Liver (tissue), 3 donors: ENCODE results near the gene MRPL32.

Experiments used
- ATF3 ChIP-seq: IDR thresholded peaks from 2 replicates; pipeline ENCODE4 v1.6.1; 2016; ENCODE audit warnings: antibody characterized with exemption
- CTCF ChIP-seq: fragments of 150-350 bp; IDR thresholded peaks from 2 replicates; pipeline ENCODE4 v1.5.1; 2017; ENCODE audit warnings: improper control_type of control experiment, low read depth, low read length; ENCODE audit not compliant: missing input control
- EGR1 ChIP-seq, 2 donors: IDR thresholded peaks; 2 replicates each; pipeline ENCODE4 v1.6.1; 2016 to 2018; ENCODE audit warnings: antibody characterized with exemption in 2 of 2, low read depth in 2 of 2
- JUND ChIP-seq, 2 donors: IDR thresholded peaks; 2 replicates each; pipeline ENCODE4 v1.6.1; 2016; ENCODE audit warnings: antibody characterized with exemption in 2 of 2
- MAX ChIP-seq: IDR thresholded peaks from 2 replicates; pipeline ENCODE4 v1.6.1; 2016; ENCODE audit warnings: antibody characterized with exemption
- NR2F2 ChIP-seq: IDR thresholded peaks from 2 replicates; pipeline ENCODE4 v1.6.1; 2016; ENCODE audit warnings: antibody characterized with exemption
- RAD21 ChIP-seq, 2 donors: IDR thresholded peaks; 2 replicates each; pipeline ENCODE4 v1.6.1; 2016; ENCODE audit warnings: antibody characterized with exemption in 2 of 2, mild to moderate bottlenecking in 2 of 2
- REST ChIP-seq: IDR thresholded peaks from 2 replicates; pipeline ENCODE4 v1.6.1; 2016; ENCODE audit warnings: antibody characterized with exemption, mild to moderate bottlenecking
- RXRA ChIP-seq, 2 donors: IDR thresholded peaks; 2 replicates each; pipeline ENCODE4 v1.6.1; 2017 to 2018; ENCODE audit warnings: antibody characterized with exemption in 2 of 2, mild to moderate bottlenecking in 1 of 2
- TAF1 ChIP-seq: conservative IDR thresholded peaks from 2 replicates; pipeline ENCODE4 v1.6.1; 2016; ENCODE audit warnings: antibody characterized with exemption, mild to moderate bottlenecking
- donor health status: healthy.
- donor health status: healthy.

GRCh38 chr7:42911454-42912447, 20.4 kb upstream of the MRPL32 start, which contains the start of gene C7orf25:
- TF ChIP-seq CTCF, result no peak
- no peak for TF ChIP-seq REST
- no peak for TF ChIP-seq ATF3
- TF ChIP-seq JUND (IDR thresholded peaks at IDR 0.05), result no peak
- TF ChIP-seq MAX, result no peak
- TF ChIP-seq RXRA (IDR thresholded peaks at IDR 0.05), result peak in 1 of 2 donors; percentile 22
- no peak for TF ChIP-seq EGR1 (IDR thresholded peaks at IDR 0.05; ENCODE audit: low read depth in 2 of 2)
- no peak for TF ChIP-seq TAF1
- peak in 1 of 2 donors; percentile 27 for TF ChIP-seq RAD21 (IDR thresholded peaks at IDR 0.05)
- TF ChIP-seq NR2F2, result no peak
